IMR-90 (cell line): ENCODE results near the gene FAM174C. TPM values are rescaled to one million over a fixed set of nuclear protein-coding genes. Genes with fewer than 3 reads are reported as not detected.

Source experiments
- ATAC-seq: fragments of 200-7000 bp; cut with Tn5 transposase; 2 replicates; pipeline ENCODE4 v1.9.1; 2020; ENCODE audit warnings: low read depth, mild to moderate bottlenecking, moderate library complexity
- BruUV-seq: library from RNA; stranded (reverse); fragments of 400-500 nt; replicated peaks from 2 replicates; lab custom pipeline; 2021; lab: Mats Ljungman, UMichigan
- CTCF ChIA-PET: fragments of 300-600 bp; formaldehyde crosslinking; extraction: SDS; loops from one replicate; lab custom pipeline; 2021; ENCODE audit warnings: antibody characterized with exemption; lab: Yijun Ruan, JAX
- POLR2A ChIA-PET: fragments of 300-600 bp; sonication (Branson Sonifier 250); formaldehyde crosslinking; loops from one replicate; lab custom pipeline; 2022; ENCODE audit warnings: antibody characterized with exemption; ENCODE audit not compliant: unreplicated experiment; lab: Charles Lee
- DNase-seq: peaks from one replicate; pipeline ENCODE4 v3.0.0; 2013
- H2AFZ ChIP-seq: replicated peaks from 2 replicates; pipeline ENCODE3; 2013; ENCODE audit warnings: low read length, mild to moderate bottlenecking; ENCODE audit not compliant: poor library complexity
- H2AK5ac ChIP-seq: 2 replicates; pipeline ENCODE4 v1.6.1; 2013; ENCODE audit warnings: low read depth, low read length, inconsistent platforms
- H2AK9ac ChIP-seq: replicated peaks from 2 replicates; pipeline ENCODE3; 2013; ENCODE audit warnings: mild to moderate bottlenecking, low read depth, low read length, moderate library complexity; ENCODE audit not compliant: poor library complexity
- H2BK120ac ChIP-seq: 2 replicates; pipeline ENCODE4 v1.6.1; 2013; ENCODE audit warnings: low read depth, low read length, inconsistent platforms
- H2BK15ac ChIP-seq: 3 replicates; pipeline ENCODE4 v1.6.1; 2013; ENCODE audit warnings: low read depth, low read length, inconsistent platforms
- H2BK20ac ChIP-seq: 2 replicates; pipeline ENCODE4 v1.6.1; 2013; ENCODE audit warnings: low read depth, mild to moderate bottlenecking, inconsistent platforms, low read length, moderate library complexity
- H2BK5ac ChIP-seq: 2 replicates; pipeline ENCODE4 v1.6.1; 2013; ENCODE audit warnings: mild to moderate bottlenecking, low read depth, low read length, inconsistent platforms; ENCODE audit not compliant: poor library complexity, severe bottlenecking
- H3K14ac ChIP-seq: replicated peaks from 2 replicates; pipeline ENCODE4 v1.6.1; 2013; ENCODE audit warnings: low read depth, low read length, inconsistent platforms
- H3K18ac ChIP-seq: 2 replicates; pipeline ENCODE4 v1.6.1; 2013; ENCODE audit warnings: low read depth, low read length, control low read depth
- H3K23ac ChIP-seq: 2 replicates; pipeline ENCODE4 v1.6.1; 2013; ENCODE audit warnings: low read depth, low read length, inconsistent platforms
- H3K27ac ChIP-seq: 2 replicates; pipeline ENCODE4 v1.5.1; 2013; ENCODE audit warnings: mild to moderate bottlenecking, control low read depth, low read length; ENCODE audit not compliant: insufficient read depth
- H3K27me3 ChIP-seq: 2 replicates; pipeline ENCODE4 v1.6.1; 2013; ENCODE audit warnings: low read length; ENCODE audit not compliant: control insufficient read depth, insufficient read depth
- H3K36me3 ChIP-seq: 2 replicates; pipeline ENCODE4 v1.6.1; 2013; ENCODE audit warnings: low read length, mixed read lengths; ENCODE audit not compliant: control insufficient read depth, insufficient read depth
- H3K4ac ChIP-seq: 2 replicates; pipeline ENCODE4 v1.6.1; 2013; ENCODE audit warnings: low read depth, low read length, inconsistent platforms
- H3K4me1 ChIP-seq: 2 replicates; pipeline ENCODE4 v1.6.1; 2013; ENCODE audit warnings: low read length, mixed read lengths; ENCODE audit not compliant: control insufficient read depth, insufficient read depth
- H3K4me2 ChIP-seq: 2 replicates; pipeline ENCODE4 v1.6.1; 2013; ENCODE audit warnings: low read depth, mild to moderate bottlenecking, control low read depth, low read length, moderate library complexity
- H3K4me3 ChIP-seq: 2 replicates; pipeline ENCODE4 v1.5.1; 2013; ENCODE audit warnings: low read depth, mild to moderate bottlenecking, control low read depth, low read length, moderate library complexity; ENCODE audit not compliant: insufficient read depth
- H3K56ac ChIP-seq: 2 replicates; pipeline ENCODE4 v1.6.1; 2013; ENCODE audit warnings: low read length, inconsistent platforms; ENCODE audit not compliant: insufficient read depth; ENCODE audit errors: extremely low read depth
- H3K79me1 ChIP-seq, 2 experiments: 2 replicates each; pipeline ENCODE4 v1.6.1; 2013; ENCODE audit warnings: low read length in 2 of 2, inconsistent platforms in 1 of 2, low read depth in 1 of 2
- H3K9ac ChIP-seq: 2 replicates; pipeline ENCODE4 v1.6.1; 2013; ENCODE audit warnings: low read depth, low read length, control low read depth
- H3K9me1 ChIP-seq: 2 replicates; pipeline ENCODE4 v1.6.1; 2013; ENCODE audit warnings: low read length, inconsistent platforms; ENCODE audit not compliant: insufficient read depth
- H3K9me3 ChIP-seq: 2 replicates; pipeline ENCODE4 v1.6.1; 2013; ENCODE audit warnings: low read length; ENCODE audit not compliant: control insufficient read depth, insufficient read depth
- H4K20me1 ChIP-seq: 2 replicates; pipeline ENCODE4 v1.6.1; 2013; ENCODE audit warnings: low read length, inconsistent platforms; ENCODE audit not compliant: insufficient read depth
- H4K5ac ChIP-seq: 2 replicates; pipeline ENCODE4 v1.6.1; 2013; ENCODE audit warnings: mild to moderate bottlenecking, low read depth, low read length, control low read depth
- H4K8ac ChIP-seq, 2 experiments: 2 replicates each; pipeline ENCODE4 v1.6.1; 2013; ENCODE audit warnings: low read depth in 2 of 2, low read length in 2 of 2, control low read depth in 1 of 2, inconsistent platforms in 1 of 2
- H4K91ac ChIP-seq: 2 replicates; pipeline ENCODE4 v1.6.1; 2013; ENCODE audit warnings: low read depth, low read length, inconsistent platforms; ENCODE audit not compliant: insufficient read depth
- BHLHE40 ChIP-seq: fragments of 150-350 bp; IDR thresholded peaks from 2 replicates; pipeline ENCODE4 v1.6.1; 2016; ENCODE audit warnings: mild to moderate bottlenecking, low read depth, low read length
- CEBPB ChIP-seq: IDR thresholded peaks from 2 replicates; pipeline ENCODE4 v1.6.1; 2012; ENCODE audit warnings: low read depth, low read length, improper control_type of control experiment
- CHD1 ChIP-seq: IDR thresholded peaks from 2 replicates; pipeline ENCODE4 v1.6.1; 2012; ENCODE audit warnings: low read depth, low read length, improper control_type of control experiment
- FOS ChIP-seq: fragments of 150-350 bp; IDR thresholded peaks from 2 replicates; pipeline ENCODE4 v1.6.1; 2016; ENCODE audit warnings: low read depth, low read length
- MAFK ChIP-seq: IDR thresholded peaks from 2 replicates; pipeline ENCODE4 v1.6.1; 2012; ENCODE audit warnings: low read depth, low read length, improper control_type of control experiment
- MAZ ChIP-seq: IDR thresholded peaks from 2 replicates; pipeline ENCODE4 v1.6.1; 2012; ENCODE audit warnings: low read depth, mild to moderate bottlenecking, low read length, improper control_type of control experiment, moderate library complexity, borderline replicate concordance
- MXI1 ChIP-seq: IDR thresholded peaks from 2 replicates; pipeline ENCODE4 v1.6.1; 2012; ENCODE audit warnings: low read depth, mild to moderate bottlenecking, low read length, moderate library complexity, borderline replicate concordance
- NFE2L2 ChIP-seq: fragments of 150-350 bp; IDR thresholded peaks from 2 replicates; pipeline ENCODE4 v1.6.1; 2016; ENCODE audit warnings: low read depth, mild to moderate bottlenecking, low read length
- POLR2A ChIP-seq: IDR thresholded peaks from 2 replicates; pipeline ENCODE4 v1.6.1; 2012; ENCODE audit warnings: mild to moderate bottlenecking, low read depth, low read length
- RAD21 ChIP-seq: IDR thresholded peaks from 2 replicates; pipeline ENCODE4 v1.6.1; 2012; ENCODE audit warnings: low read length, improper control_type of control experiment
- RCOR1 ChIP-seq: IDR thresholded peaks from 2 replicates; pipeline ENCODE4 v1.6.1; 2012; ENCODE audit warnings: mild to moderate bottlenecking, low read length, improper control_type of control experiment; ENCODE audit not compliant: insufficient replicate concordance
- RFX5 ChIP-seq: IDR thresholded peaks from 2 replicates; pipeline ENCODE4 v1.8.0; 2012; ENCODE audit warnings: low read depth, mild to moderate bottlenecking, low read length, moderate library complexity
- SMC3 ChIP-seq: fragments of 150-350 bp; IDR thresholded peaks from 2 replicates; pipeline ENCODE4 v1.6.1; 2016; ENCODE audit warnings: low read depth, mild to moderate bottlenecking, antibody characterized with exemption, low read length, moderate library complexity
- WGBS, 2 experiments: methylation state at CpG; one replicate each; pipeline versions ENCODE4 v1.1.5 to v1.1.7; 2013; ENCODE audit warnings: missing lambda C conversion rate in 2 of 2; ENCODE audit not compliant: insufficient read length in 1 of 2; ENCODE audit errors: extremely low coverage in 2 of 2; 5-methylcytosine and 5-hydroxymethylcytosine counted together
- dilution Hi-C: fragments of 300-500 bp; cut with HindIII; formaldehyde crosslinking; loops from one replicate; pipeline ENCODE4 v1.14.3; 2018; ENCODE audit warnings: low sequenced_read_pairs; ENCODE audit not compliant: unreplicated experiment
- in situ Hi-C: fragments of 300-500 bp; cut with MboI; formaldehyde crosslinking; loops from 3 replicates; pipeline ENCODE4 v1.14.3; 2019; ENCODE audit warnings: low sequenced_read_pairs, inconsistent platforms, mixed read lengths
- intact Hi-C: fragments of 100-400 bp; cut with micrococcal nuclease; formaldehyde crosslinking; loops from 2 replicates; pipeline ENCODE4 v1.10.0; 2022
- polyA plus RNA-seq, 3 experiments: library from polyadenylated mRNA; depleted of rRNA; stranded (reverse); fragments of >200 nt; gene quantifications; 2 replicates each; pipeline ENCODE4 v1.2.3, GENCODE V29; 2012; ENCODE audit warnings: low replicate concordance in 1 of 3
- total RNA-seq: library from RNA; depleted of rRNA; stranded (reverse); fragments of >200 nt; gene quantifications from 2 replicates; pipeline ENCODE4 v1.2.3, GENCODE V29; 2012
- TF ChIP-seq, protein P1 (sequence below): conservative IDR thresholded peaks from 2 replicates; pipeline ENCODE4 v1.5.1; 2012; ENCODE audit warnings: mild to moderate bottlenecking, low read depth, low read length, improper control_type of control experiment
- TF ChIP-seq, protein P2 (sequence below): fragments of 150-350 bp; IDR thresholded peaks from 2 replicates; pipeline ENCODE4 v1.6.1; 2017; ENCODE audit warnings: mild to moderate bottlenecking, antibody characterized with exemption, low read length, low read depth

FAM174C gene
- total and polyA plus RNA-seq, 2 of the 4 experiments (the other 2 are of a cell fraction): 7.5 to 61.8 TPM

DNA sequence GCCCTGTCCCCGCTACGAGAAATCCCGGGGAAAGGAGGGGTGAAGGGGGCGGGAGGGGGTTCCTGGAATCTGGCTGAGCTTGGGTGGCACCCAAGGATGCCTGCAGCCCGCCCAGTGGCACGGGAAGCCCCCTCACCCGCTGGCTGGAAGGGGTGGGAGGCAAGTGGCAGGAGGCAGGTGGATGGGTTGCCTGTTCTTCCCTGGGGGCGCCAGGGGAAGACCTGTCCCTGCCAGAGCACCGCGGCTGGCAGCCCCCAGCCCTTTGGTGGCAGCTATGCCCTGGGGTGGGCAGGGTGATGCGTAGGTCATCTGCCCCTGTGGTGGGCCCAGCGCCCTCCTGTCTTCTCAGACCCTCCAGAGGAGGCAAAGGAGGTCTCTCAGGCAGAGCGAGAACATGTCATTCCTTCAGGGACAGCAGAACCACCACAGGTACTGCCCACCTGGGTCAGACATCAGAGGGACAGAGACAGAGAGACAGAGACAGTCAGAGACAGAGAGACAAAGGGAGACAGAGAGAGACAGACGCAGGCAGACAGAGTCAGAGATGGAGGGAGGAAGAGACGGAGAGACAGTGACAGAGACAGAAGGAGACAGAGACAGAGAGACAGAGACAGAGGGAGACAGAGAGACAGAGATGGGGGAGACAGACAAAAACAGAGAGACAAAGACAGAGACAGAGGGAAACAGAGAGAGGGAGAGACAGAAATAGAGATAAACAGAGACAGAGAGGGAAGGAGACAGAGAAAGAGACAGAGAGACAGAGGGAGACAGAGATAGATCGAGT lies 47.1 kb downstream of the FAM174C start:
- no peak overlapping the region; the same call in 1 of the 2 replicates for H2AK5ac ChIP-seq
- dilution Hi-C loops (no loop called here), intact Hi-C loops (no loop called here), in situ Hi-C loops (no loop called here)
- H4K8ac ChIP-seq: no peak overlapping the region
- H3K14ac ChIP-seq: no peak overlapping the region
- H3K56ac ChIP-seq: no peak overlapping the region
- H3K4me2 ChIP-seq: no peak overlapping the region
- H3K9me1 ChIP-seq: no peaks in the 10 kb centered on the region
- H3K4ac ChIP-seq: no peak overlapping the region
- ChIA-PET POLR2A (no interaction called here), CTCF (no interaction called here)
- H3K18ac ChIP-seq: no peak overlapping the region
- no peak overlapping the region for H3K27ac ChIP-seq
- no peak for ATAC-seq
- H4K20me1 ChIP-seq: no peaks in the 10 kb centered on the region
- H2BK5ac ChIP-seq: no peak overlapping the region
- BruUV-seq: no TSS peak
- H3K79me1 ChIP-seq: no peaks in the 10 kb centered on the region
- no peaks in the 10 kb centered on the region for H3K36me3 ChIP-seq
- H3K9ac ChIP-seq: no peak overlapping the region
- H2BK15ac ChIP-seq: no peak overlapping the region
- H2BK20ac ChIP-seq: no peak overlapping the region
- H2BK120ac ChIP-seq: no peak overlapping the region
- H2AK9ac ChIP-seq: no peak overlapping the region
- no peaks in the 10 kb centered on the region for H3K9me3 ChIP-seq
- no peak overlapping the region for H2AFZ ChIP-seq
- H4K91ac ChIP-seq: no peak overlapping the region
- no peak overlapping the region for H4K5ac ChIP-seq
- no peak overlapping the region for H3K23ac ChIP-seq
- no peak overlapping the region for H3K4me3 ChIP-seq
- no peak for DNase-seq
- peaks cover 2% of the 10 kb centered on the region; the same call in 1 of the 2 replicates for H3K4me1 ChIP-seq
- WGBS, 2 experiments: 80% methylated on average over 3 of the region's 16 CpGs; no CpG with 5 or more reads in 1 of the 2 experiments
- peaks cover 17% of the 10 kb centered on the region for H3K27me3 ChIP-seq
- TF ChIP-seq NFE2L2 (no peak), CEBPB (no peak), MXI1 (no peak), POLR2A (no peak), MAFK (no peak), RFX5 (no peak), RCOR1 (no peak), MAZ (no peak), FOS (no peak), CHD1 (no peak), RAD21 (no peak), BHLHE40 (no peak), SMC3 (no peak)
- TF ChIP-seq, protein P1, sequence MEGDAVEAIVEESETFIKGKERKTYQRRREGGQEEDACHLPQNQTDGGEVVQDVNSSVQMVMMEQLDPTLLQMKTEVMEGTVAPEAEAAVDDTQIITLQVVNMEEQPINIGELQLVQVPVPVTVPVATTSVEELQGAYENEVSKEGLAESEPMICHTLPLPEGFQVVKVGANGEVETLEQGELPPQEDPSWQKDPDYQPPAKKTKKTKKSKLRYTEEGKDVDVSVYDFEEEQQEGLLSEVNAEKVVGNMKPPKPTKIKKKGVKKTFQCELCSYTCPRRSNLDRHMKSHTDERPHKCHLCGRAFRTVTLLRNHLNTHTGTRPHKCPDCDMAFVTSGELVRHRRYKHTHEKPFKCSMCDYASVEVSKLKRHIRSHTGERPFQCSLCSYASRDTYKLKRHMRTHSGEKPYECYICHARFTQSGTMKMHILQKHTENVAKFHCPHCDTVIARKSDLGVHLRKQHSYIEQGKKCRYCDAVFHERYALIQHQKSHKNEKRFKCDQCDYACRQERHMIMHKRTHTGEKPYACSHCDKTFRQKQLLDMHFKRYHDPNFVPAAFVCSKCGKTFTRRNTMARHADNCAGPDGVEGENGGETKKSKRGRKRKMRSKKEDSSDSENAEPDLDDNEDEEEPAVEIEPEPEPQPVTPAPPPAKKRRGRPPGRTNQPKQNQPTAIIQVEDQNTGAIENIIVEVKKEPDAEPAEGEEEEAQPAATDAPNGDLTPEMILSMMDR: no peak
- TF ChIP-seq, protein P2, sequence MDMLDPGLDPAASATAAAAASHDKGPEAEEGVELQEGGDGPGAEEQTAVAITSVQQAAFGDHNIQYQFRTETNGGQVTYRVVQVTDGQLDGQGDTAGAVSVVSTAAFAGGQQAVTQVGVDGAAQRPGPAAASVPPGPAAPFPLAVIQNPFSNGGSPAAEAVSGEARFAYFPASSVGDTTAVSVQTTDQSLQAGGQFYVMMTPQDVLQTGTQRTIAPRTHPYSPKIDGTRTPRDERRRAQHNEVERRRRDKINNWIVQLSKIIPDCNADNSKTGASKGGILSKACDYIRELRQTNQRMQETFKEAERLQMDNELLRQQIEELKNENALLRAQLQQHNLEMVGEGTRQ: no peak
